ENCODE results near the gene SHTN1. TPM values are rescaled to one million over a fixed set of nuclear protein-coding genes. Genes with fewer than 3 reads are reported as not detected.

The SHTN1 gene
- total RNA-seq, 6 experiments from 2014 or later = 28.5 to 42.9 (median 31.7) TPM

DNA sequence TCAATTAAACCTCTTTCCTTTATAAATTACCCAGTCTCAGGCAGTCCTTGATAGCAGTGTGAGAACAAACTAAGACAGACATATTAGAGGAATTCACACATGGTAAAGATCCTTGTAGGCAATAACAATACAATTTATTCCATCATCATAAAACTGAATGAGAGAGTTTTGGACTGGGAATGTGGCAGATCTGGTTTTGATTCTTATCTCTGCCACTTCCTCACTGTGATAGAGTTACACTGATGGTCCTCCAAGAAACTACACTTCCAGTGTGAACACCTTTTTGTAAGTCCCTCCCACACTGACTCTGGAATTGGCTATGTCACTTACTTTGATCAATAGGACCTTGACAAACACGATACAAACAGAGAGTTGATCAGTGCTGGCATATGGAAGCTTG is 152.7 kb downstream of the SHTN1 start:
- H3K4me3 ChIP-seq = no peak overlapping the region
- H3K4me1 ChIP-seq = peaks cover 0 to 7% (median 0%) of the 10 kb centered on the region in 4 donors
- DNase-seq (no peak), ATAC-seq (no peak)
- H3K36me3 ChIP-seq = no peaks in the 10 kb centered on the region
- TF ChIP-seq POLR2A (IDR thresholded peaks at IDR 0.05) = no peak
- TF ChIP-seq, protein P1, sequence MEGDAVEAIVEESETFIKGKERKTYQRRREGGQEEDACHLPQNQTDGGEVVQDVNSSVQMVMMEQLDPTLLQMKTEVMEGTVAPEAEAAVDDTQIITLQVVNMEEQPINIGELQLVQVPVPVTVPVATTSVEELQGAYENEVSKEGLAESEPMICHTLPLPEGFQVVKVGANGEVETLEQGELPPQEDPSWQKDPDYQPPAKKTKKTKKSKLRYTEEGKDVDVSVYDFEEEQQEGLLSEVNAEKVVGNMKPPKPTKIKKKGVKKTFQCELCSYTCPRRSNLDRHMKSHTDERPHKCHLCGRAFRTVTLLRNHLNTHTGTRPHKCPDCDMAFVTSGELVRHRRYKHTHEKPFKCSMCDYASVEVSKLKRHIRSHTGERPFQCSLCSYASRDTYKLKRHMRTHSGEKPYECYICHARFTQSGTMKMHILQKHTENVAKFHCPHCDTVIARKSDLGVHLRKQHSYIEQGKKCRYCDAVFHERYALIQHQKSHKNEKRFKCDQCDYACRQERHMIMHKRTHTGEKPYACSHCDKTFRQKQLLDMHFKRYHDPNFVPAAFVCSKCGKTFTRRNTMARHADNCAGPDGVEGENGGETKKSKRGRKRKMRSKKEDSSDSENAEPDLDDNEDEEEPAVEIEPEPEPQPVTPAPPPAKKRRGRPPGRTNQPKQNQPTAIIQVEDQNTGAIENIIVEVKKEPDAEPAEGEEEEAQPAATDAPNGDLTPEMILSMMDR (IDR thresholded peaks at IDR 0.05) = no peak
- H3K27me3 ChIP-seq = no peaks in the 10 kb centered on the region
- H3K9me3 ChIP-seq = no peaks in the 10 kb centered on the region
- intact Hi-C loops (cut with DNase I) = no loop called here
- H3K27ac ChIP-seq = no peak overlapping the region
- 40% methylated on average over 1 of the region's 1 CpG for WGBS (ENCODE audit: insufficient coverage, low coverage, low lambda C conversion rate, missing lambda C conversion rate)

DNA sequence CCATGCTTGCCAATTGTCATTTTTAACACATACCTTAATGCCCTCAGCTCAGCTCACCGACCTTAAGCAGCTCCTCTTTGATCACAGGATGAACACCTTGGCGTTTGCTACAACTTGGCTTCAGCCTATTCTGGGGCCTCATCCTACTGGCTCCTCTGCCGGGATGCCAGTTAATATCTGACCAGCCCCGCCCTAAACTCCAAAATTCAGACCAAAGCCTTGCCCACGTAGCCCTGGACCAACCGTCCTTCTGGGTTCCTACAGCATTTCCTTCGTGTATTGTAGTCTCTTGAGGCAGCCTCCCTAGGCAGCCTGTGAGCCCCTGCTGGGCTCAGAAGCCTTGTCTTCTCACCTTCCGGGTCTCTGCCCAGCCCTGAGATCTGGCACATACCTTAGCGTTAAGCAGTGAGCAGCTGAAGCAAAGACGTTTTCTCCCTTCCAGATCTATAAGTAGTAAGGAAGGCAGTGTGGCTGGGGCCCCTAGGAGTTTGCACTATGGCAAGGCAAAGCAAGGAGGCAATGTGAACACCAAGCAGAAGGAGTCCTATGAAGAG is 154.9 kb downstream of the SHTN1 start:
- TF ChIP-seq, protein P1 (IDR thresholded peaks at IDR 0.05) = no peak
- TF ChIP-seq POLR2A (IDR thresholded peaks at IDR 0.05) = no peak
- no peaks in the 10 kb centered on the region for H3K9me3 ChIP-seq
- intact Hi-C loops (cut with DNase I) = no loop called here
- peak in 1 of 3 donors; percentile 66 for DNase-seq
- no peaks in the 10 kb centered on the region for H3K27me3 ChIP-seq
- H3K27ac ChIP-seq = peak overlapping the region in 2 of 3 donors; percentile 5 to 40
- H3K4me1 ChIP-seq = peaks cover 0 to 11% (median 0%) of the 10 kb centered on the region in 4 donors
- ATAC-seq = peak; percentile 68 to 77 (median 72)
- H3K36me3 ChIP-seq = no peaks in the 10 kb centered on the region
- H3K4me3 ChIP-seq = peak overlapping the region; percentile 68 to 86 (median 79)
- 28% methylated on average over 8 of the region's 10 CpGs for WGBS (ENCODE audit: insufficient coverage, low coverage, low lambda C conversion rate, missing lambda C conversion rate)

DNA sequence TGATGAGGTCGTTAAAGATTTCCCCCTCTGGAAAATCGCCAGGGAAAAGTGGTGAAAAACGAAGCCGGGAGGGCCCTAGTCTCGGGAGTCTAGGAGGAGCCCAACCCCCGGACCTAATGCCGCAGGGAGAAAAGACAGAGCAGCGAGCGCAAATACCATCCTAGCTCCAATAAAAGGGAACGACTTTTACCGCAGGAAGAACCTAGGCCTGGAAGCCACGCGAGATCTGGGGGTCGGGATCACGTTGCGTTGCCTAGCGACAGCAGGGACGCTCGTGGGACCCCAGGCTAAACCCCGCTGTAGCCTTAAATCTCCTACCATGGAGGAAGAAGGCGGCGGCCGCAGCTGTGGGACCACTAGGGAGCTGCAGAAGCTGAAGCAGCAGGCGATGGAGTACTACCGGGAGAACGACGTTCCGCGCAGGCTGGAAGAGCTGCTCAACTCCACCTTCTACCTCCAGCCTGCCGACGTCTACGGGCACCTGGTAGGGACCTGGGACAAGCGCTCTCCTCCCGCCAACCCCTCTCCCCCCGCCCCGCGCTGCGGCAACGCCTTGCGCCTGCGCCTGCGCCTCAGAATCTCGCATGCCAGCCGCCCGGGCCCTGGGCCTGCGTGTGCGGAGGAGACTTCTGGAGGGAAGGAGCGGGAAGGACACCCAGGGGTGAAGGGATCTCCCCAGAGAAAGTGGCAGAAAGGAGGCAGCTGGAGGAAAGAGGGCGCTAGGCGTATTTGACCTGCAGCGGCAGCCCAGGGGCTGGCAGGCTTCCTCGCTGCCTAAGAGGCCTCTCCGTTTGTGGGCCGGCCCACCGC is 155.5 kb downstream of the SHTN1 start, which contains the start of gene ENO4:
TSS of gene ENO4 (plus strand) at position 252 of the 810 bp plus-strand sequence. CDS start at position 320, 68 bp downstream.
- TF ChIP-seq, protein P1 (IDR thresholded peaks at IDR 0.05) = no peak
- peak; percentile 29 for TF ChIP-seq POLR2A (IDR thresholded peaks at IDR 0.05)
- Histone ChIP-seq H3K27ac (peak within 1 kb of the TSS in 2 of 3 donors; percentile 5 to 40), H3K4me3 (peak within 1 kb of the TSS; percentile 68 to 86 (median 79)), H3K4me1 (peaks cover 0 to 11% (median 0%) of the 10 kb centered on the region in 4 donors), H3K9me3 (no peaks in the 10 kb centered on the region), H3K27me3 (no peaks in the 10 kb centered on the region), H3K36me3 (no peaks in the 10 kb centered on the region)
- peak; percentile 81 to 88 (median 82) for DNase-seq
- WGBS (ENCODE audit: insufficient coverage, low coverage, low lambda C conversion rate, missing lambda C conversion rate) = 4% methylated on average over 29 of the region's 55 CpGs
- ATAC-seq = peak; percentile 88 to 94 (median 91)
- intact Hi-C loops (cut with DNase I) = no loop called here

DNA sequence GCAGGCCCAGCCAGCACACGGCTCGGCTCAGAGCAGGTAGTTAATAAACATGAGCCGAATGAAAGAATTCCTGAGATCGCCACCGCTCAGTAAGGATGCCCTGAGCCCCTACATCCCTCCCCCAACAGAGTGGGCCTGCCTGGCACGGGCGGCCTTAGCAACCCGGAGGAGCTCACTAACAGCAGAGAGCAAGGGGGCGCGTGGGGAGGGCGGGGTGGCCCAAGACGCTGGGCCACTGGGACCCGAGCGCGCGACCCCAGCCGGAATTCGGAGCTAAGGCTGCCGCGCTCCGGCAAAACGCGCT is 156.1 kb downstream of the SHTN1 start:
- WGBS (ENCODE audit: insufficient coverage, low coverage, low lambda C conversion rate, missing lambda C conversion rate) = 2% methylated on average over 18 of the region's 23 CpGs
- no peak for TF ChIP-seq POLR2A (IDR thresholded peaks at IDR 0.05)
- TF ChIP-seq, protein P1 (IDR thresholded peaks at IDR 0.05) = no peak
- ATAC-seq = peak in 2 of 4 donors; percentile 2
- Histone ChIP-seq H3K36me3 (no peaks in the 10 kb centered on the region), H3K4me3 (peak overlapping the region; percentile 68 to 86 (median 79)), H3K9me3 (no peaks in the 10 kb centered on the region), H3K27me3 (no peaks in the 10 kb centered on the region), H3K4me1 (peaks cover 0 to 11% (median 0%) of the 10 kb centered on the region in 4 donors), H3K27ac (peak overlapping the region in 1 of 3 donors; percentile 40)
- no peak for DNase-seq
- intact Hi-C loops (cut with DNase I) = no loop called here

Measured in right lobe of liver (tissue), 6 donors.